T-helper 1 cell treated with Interleukin-12 subunit alpha and Interleukin-12 subunit beta and Interleukin-4 antibody, amounts not matched to agents 30 ng/mL and 1 ng/mL, for 36 hours (primary cell): ENCODE results near the gene LBX2. TPM values are rescaled to one million over a fixed set of nuclear protein-coding genes. Genes with fewer than 3 reads are reported as not detected.

Experiments
- intact Hi-C: fragments of 100-400 bp; cut with micrococcal nuclease; formaldehyde crosslinking; loops from one replicate; pipeline ENCODE4 v1.15.1; 2024
- total RNA-seq: library from RNA; stranded (reverse); gene quantifications from 2 replicates; pipeline ENCODE4 v1.2.3, GENCODE V29; 2022

LBX2 gene
- total RNA-seq = 0.42 and 0.98 TPM in 2 replicates

GRCh38 chr2:74499267-74499939 is at the start of gene LBX2:
Gene LBX2, minus strand, starts transcription at chr2:74499603. Its CDS starts 66 bp downstream, at chr2:74499537.
- intact Hi-C loops = loop anchor here (1.0 kb wide), 1 partner anchor 17 kb away; no protein-coding TSS in a partner anchor

GRCh38 chr2:74548285-74548899 is 49.0 kb upstream of the LBX2 start:
- intact Hi-C loops = no loop called here

GRCh38 chr2:74546004-74546403 is 46.6 kb upstream of the LBX2 start:
- intact Hi-C loops = no loop called here

GRCh38 chr2:74544634-74545033 is 45.2 kb upstream of the LBX2 start:
- intact Hi-C loops = loop anchor here (1.0 kb wide), 2 partner anchors 43 to 61 kb away; partner anchors contain the start of gene TTC31

GRCh38 chr2:74542978-74543377 is 43.6 kb upstream of the LBX2 start:
- intact Hi-C loops = no loop called here

- intact Hi-C loops = no loop called here
Measured at GRCh38 chr2:74540291-74540690, 40.9 kb upstream of the LBX2 start.

- intact Hi-C loops = no loop called here
Measured at GRCh38 chr2:74538881-74539339, 39.5 kb upstream of the LBX2 start.

GRCh38 chr2:74537140-74537539 is 37.7 kb upstream of the LBX2 start:
- intact Hi-C loops = no loop called here

GRCh38 chr2:74536166-74536950 is 37.0 kb upstream of the LBX2 start:
- intact Hi-C loops = no loop called here

- intact Hi-C loops = no loop called here
Measured at GRCh38 chr2:74535440-74535965, 36.1 kb upstream of the LBX2 start.

- intact Hi-C loops = no loop called here
Measured at GRCh38 chr2:74534411-74534810, 35.0 kb upstream of the LBX2 start.

- intact Hi-C loops = no loop called here
Measured at GRCh38 chr2:74533464-74533863, 34.1 kb upstream of the LBX2 start.

- intact Hi-C loops = loop anchor here (1.0 kb wide), 6 partner anchors 18 to 282 kb away; partner anchors contain the start of genes TLX2 and TTC31
Measured at GRCh38 chr2:74532222-74532621, 32.8 kb upstream of the LBX2 start.

- intact Hi-C loops = loop anchor here (1.0 kb wide), 6 partner anchors 17 to 281 kb away; partner anchors contain the start of genes TLX2 and TTC31
Measured at GRCh38 chr2:74531666-74532065, 32.3 kb upstream of the LBX2 start.

GRCh38 chr2:74530239-74531187 is 31.1 kb upstream of the LBX2 start:
- intact Hi-C loops = loop anchor here (1.0 kb wide), 1 partner anchor 1145 kb away; the partner anchor contains the start of gene ALMS1

- intact Hi-C loops = loop anchor here (1.0 to 2.0 kb wide), 17 partner anchors 13 to 1295 kb away; partner anchors contain the start of genes ALMS1, C2orf81, CCDC142 and CCT7
Measured at GRCh38 chr2:74529357-74530238, 30.2 kb upstream of the LBX2 start, which contains the start of the genes AUP1 and HTRA2. Gene AUP1, minus strand, starts transcription at chr2:74529706. Its CDS starts 77 bp downstream, at chr2:74529629. Gene HTRA2, plus strand, starts transcription at chr2:74529933. Its CDS starts 74 bp downstream, at chr2:74530007.

GRCh38 chr2:74528600-74529356 is 29.4 kb upstream of the LBX2 start:
- intact Hi-C loops = loop anchor here (1.0 to 2.0 kb wide), 16 partner anchors 12 to 1294 kb away; partner anchors contain the start of genes C2orf81, CCDC142, CCT7 and DGUOK

GRCh38 chr2:74527741-74528140 is 28.3 kb upstream of the LBX2 start:
- intact Hi-C loops = loop anchor here (2.0 kb wide), 1 partner anchor 45 kb away; the partner anchor contains the start of genes CCDC142 and TTC31
